HEK293 (cell line): ENCODE data around the gene RNF32.
A peak's percentile ranks its signal among the peaks of the same experiment; 100 is the strongest.

Experiments used
- CTCF ChIA-PET: fragments of 350-600 bp; formaldehyde crosslinking; extraction: SDS; loops from one replicate; lab custom pipeline; 2021; ENCODE audit warnings: antibody characterized with exemption; lab: Yijun Ruan, JAX
- POLR2A ChIA-PET: fragments of 300-600 bp; formaldehyde crosslinking; extraction: SDS; loops from one replicate; lab custom pipeline; 2020; ENCODE audit warnings: antibody characterized with exemption, inconsistent platforms; lab: Yijun Ruan, JAX
- H3K27ac ChIP-seq: fragments of 200-500 bp; sonication (Bioruptor generic); 2 replicates; pipeline ENCODE4 v1.5.1; 2014; ENCODE audit warnings: low read depth, low read length, control low read depth, inconsistent platforms; ENCODE audit errors: extremely low read depth
- H3K36me3 ChIP-seq, 2 experiments: fragments of 200-500 bp in 1 of 2; sonication (Bioruptor generic) in 1 of 2; 1 replicate in 1 of 2; 2 replicates in 1 of 2; pipeline ENCODE4 v1.5.1; 2014 to 2017; ENCODE audit warnings: inconsistent platforms in 2 of 2, low read length in 2 of 2; ENCODE audit not compliant: control insufficient read depth in 2 of 2, insufficient read depth in 1 of 2
- H3K4me1 ChIP-seq: fragments of 200-500 bp; sonication (Bioruptor generic); 2 replicates; pipeline ENCODE4 v1.5.1; 2014; ENCODE audit warnings: mild to moderate bottlenecking, low read length, inconsistent platforms; ENCODE audit not compliant: control insufficient read depth, insufficient read depth
- H3K4me3 ChIP-seq: 2 replicates; pipeline ENCODE4 v1.5.1; 2011; ENCODE audit warnings: low read depth, mild to moderate bottlenecking, control low read depth, low read length, moderate library complexity
- H3K9me3 ChIP-seq: fragments of 200-500 bp; sonication (Bioruptor generic); 2 replicates; pipeline ENCODE4 v1.5.1; 2014; ENCODE audit warnings: low read depth, low read length, inconsistent platforms; ENCODE audit not compliant: control insufficient read depth, insufficient read depth
- CTCF ChIP-seq: fragments of 450-650 bp; formaldehyde crosslinking; IDR thresholded peaks from 2 replicates; pipeline ENCODE4 v1.5.1; 2016; ENCODE audit warnings: missing biosample characterization, missing genetic modification characterization
- FEZF1 ChIP-seq: fragments of 450-650 bp; formaldehyde crosslinking; IDR thresholded peaks from 2 replicates; pipeline ENCODE4 v1.5.1; 2016; ENCODE audit warnings: missing biosample characterization, missing genetic modification characterization
- GLIS1 ChIP-seq: fragments of 450-650 bp; formaldehyde crosslinking; IDR thresholded peaks from 2 replicates; pipeline ENCODE4 v1.5.1; 2016; ENCODE audit warnings: missing biosample characterization, missing genetic modification characterization
- HIC1 ChIP-seq: fragments of 450-650 bp; formaldehyde crosslinking; IDR thresholded peaks from 2 replicates; pipeline ENCODE4 v1.5.1; 2016; ENCODE audit warnings: missing biosample characterization, missing genetic modification characterization
- KLF17 ChIP-seq: fragments of 450-650 bp; formaldehyde crosslinking; IDR thresholded peaks from 2 replicates; pipeline ENCODE4 v1.5.1; 2016; ENCODE audit warnings: missing biosample characterization, missing genetic modification characterization
- MYNN ChIP-seq: fragments of 450-650 bp; formaldehyde crosslinking; IDR thresholded peaks from 2 replicates; pipeline ENCODE4 v1.5.1; 2016; ENCODE audit warnings: missing biosample characterization, missing genetic modification characterization, borderline replicate concordance
- OVOL3 ChIP-seq: fragments of 450-650 bp; formaldehyde crosslinking; IDR thresholded peaks from 2 replicates; pipeline ENCODE4 v1.5.1; 2016; ENCODE audit warnings: missing biosample characterization, missing genetic modification characterization
- SALL2 ChIP-seq: fragments of 450-650 bp; formaldehyde crosslinking; IDR thresholded peaks from 2 replicates; pipeline ENCODE4 v1.5.0; 2017; ENCODE audit warnings: missing biosample characterization, mild to moderate bottlenecking, missing genetic modification characterization, borderline replicate concordance
- ZFHX2 ChIP-seq: fragments of 450-650 bp; formaldehyde crosslinking; conservative IDR thresholded peaks from 2 replicates; pipeline ENCODE4 v1.5.1; 2016; ENCODE audit warnings: missing biosample characterization, missing genetic modification characterization
- ZFP41 ChIP-seq: fragments of 450-650 bp; formaldehyde crosslinking; IDR thresholded peaks from 2 replicates; pipeline ENCODE4 v1.5.1; 2016; ENCODE audit warnings: missing biosample characterization, missing genetic modification characterization, borderline replicate concordance
- ZNF112 ChIP-seq: fragments of 450-650 bp; formaldehyde crosslinking; IDR thresholded peaks from 2 replicates; pipeline ENCODE4 v1.5.0; 2017; ENCODE audit warnings: missing biosample characterization, missing genetic modification characterization
- ZNF132 ChIP-seq: fragments of 450-650 bp; formaldehyde crosslinking; IDR thresholded peaks from 2 replicates; pipeline ENCODE4 v1.5.1; 2017; ENCODE audit warnings: missing biosample characterization, missing genetic modification characterization, borderline replicate concordance
- ZNF138 ChIP-seq: fragments of 450-650 bp; formaldehyde crosslinking; IDR thresholded peaks from 2 replicates; pipeline ENCODE4 v1.5.1; 2016; ENCODE audit warnings: missing biosample characterization, missing genetic modification characterization, borderline replicate concordance
- ZNF174 ChIP-seq: fragments of 450-650 bp; formaldehyde crosslinking; IDR thresholded peaks from 2 replicates; pipeline ENCODE4 v1.5.0; 2017; ENCODE audit warnings: missing biosample characterization, mild to moderate bottlenecking, missing genetic modification characterization
- ZNF18 ChIP-seq: fragments of 450-650 bp; formaldehyde crosslinking; IDR thresholded peaks from 2 replicates; pipeline ENCODE4 v1.5.1; 2016; ENCODE audit warnings: missing biosample characterization, missing genetic modification characterization
- ZNF184 ChIP-seq: fragments of 450-650 bp; IDR thresholded peaks from 2 replicates; pipeline ENCODE4 v1.5.1; 2018; ENCODE audit warnings: missing biosample characterization, mild to moderate bottlenecking, missing genetic modification characterization
- ZNF248 ChIP-seq: fragments of 450-650 bp; formaldehyde crosslinking; IDR thresholded peaks from 2 replicates; pipeline ENCODE4 v1.5.1; 2017; ENCODE audit warnings: missing biosample characterization, missing genetic modification characterization
- ZNF26 ChIP-seq: fragments of 450-650 bp; formaldehyde crosslinking; IDR thresholded peaks from 2 replicates; pipeline ENCODE4 v1.5.1; 2016; ENCODE audit warnings: missing biosample characterization, missing genetic modification characterization
- ZNF354C ChIP-seq: fragments of 450-650 bp; formaldehyde crosslinking; IDR thresholded peaks from 2 replicates; pipeline ENCODE4 v1.5.1; 2016; ENCODE audit warnings: missing biosample characterization, missing genetic modification characterization, low read depth, borderline replicate concordance
- ZNF423 ChIP-seq: fragments of 450-650 bp; formaldehyde crosslinking; IDR thresholded peaks from 2 replicates; pipeline ENCODE4 v1.5.1; 2016; ENCODE audit warnings: missing biosample characterization, missing genetic modification characterization
- ZNF433 ChIP-seq: fragments of 450-650 bp; formaldehyde crosslinking; IDR thresholded peaks from 2 replicates; pipeline ENCODE4 v1.5.1; 2016; ENCODE audit warnings: missing biosample characterization, missing genetic modification characterization, low read depth
- ZNF449 ChIP-seq: fragments of 450-650 bp; formaldehyde crosslinking; IDR thresholded peaks from 2 replicates; pipeline ENCODE4 v1.5.1; 2017; ENCODE audit warnings: missing biosample characterization, mild to moderate bottlenecking, missing genetic modification characterization, moderate library complexity
- ZNF501 ChIP-seq: fragments of 450-650 bp; formaldehyde crosslinking; IDR thresholded peaks from 2 replicates; pipeline ENCODE4 v1.5.1; 2016; ENCODE audit warnings: missing biosample characterization, missing genetic modification characterization
- ZNF660 ChIP-seq: fragments of 450-650 bp; IDR thresholded peaks from 2 replicates; pipeline ENCODE4 v1.5.1; 2018; ENCODE audit warnings: missing biosample characterization, mild to moderate bottlenecking, missing genetic modification characterization
- ZNF701 ChIP-seq: fragments of 450-650 bp; formaldehyde crosslinking; IDR thresholded peaks from 2 replicates; pipeline ENCODE4 v1.5.1; 2016; ENCODE audit warnings: missing biosample characterization, missing genetic modification characterization
- ZNF830 ChIP-seq: fragments of 450-650 bp; IDR thresholded peaks from 2 replicates; pipeline ENCODE4 v1.5.0; 2018; ENCODE audit warnings: missing biosample characterization, missing genetic modification characterization, low read depth, mild to moderate bottlenecking, moderate library complexity
- ZNF843 ChIP-seq: fragments of 450-650 bp; formaldehyde crosslinking; IDR thresholded peaks from 2 replicates; pipeline ENCODE4 v1.5.1; 2016; ENCODE audit warnings: missing biosample characterization, missing genetic modification characterization
- ZSCAN16 ChIP-seq: fragments of 450-650 bp; formaldehyde crosslinking; IDR thresholded peaks from 2 replicates; pipeline ENCODE4 v1.5.1; 2016; ENCODE audit warnings: missing biosample characterization, missing genetic modification characterization

RNF32 gene

GRCh38 chr7:156640257-156640948 is at the start of gene RNF32:
TSS of gene RNF32 (plus strand) at chr7:156640774. CDS start at chr7:156643878, 3,104 bp downstream.
- Histone ChIP-seq H3K9me3 (no peaks in the 10 kb centered on the region), H3K4me3 (peak within 1 kb of the TSS; percentile 76), H3K36me3 (no peaks in the 10 kb centered on the region), H3K27ac (peak within 1 kb of the TSS; percentile 47; the same call in 1 of the 2 replicates), H3K4me1 (no peaks in the 10 kb centered on the region)
- ChIA-PET CTCF (interaction anchor here (0.5 kb wide), 1 partner anchor 845 kb away, joined by 3 read pairs; no protein-coding TSS in a partner anchor), POLR2A (interaction anchor here (0.8 kb wide), 1 partner anchor 10 kb away, joined by 3 read pairs; no protein-coding TSS in a partner anchor)
- TF ChIP-seq ZNF18 (tag by site-specific recombination), result no peak
- 0 out of 2 replicates have a peak, but pooled peaks have one; percentile 10 for TF ChIP-seq HIC1
- TF ChIP-seq ZNF112 (tag by site-specific recombination), result no peak
- TF ChIP-seq OVOL3 (tag by site-specific recombination), result 0 out of 2 replicates have a peak, but pooled peaks have one; percentile 35
- TF ChIP-seq ZNF248 (tag by site-specific recombination), result no peak
- TF ChIP-seq ZNF701, result no peak
- TF ChIP-seq ZNF660 (tag by site-specific recombination), result no peak; the same call in 1 of the 2 replicates
- no peak for TF ChIP-seq CTCF (tag by site-specific recombination)
- TF ChIP-seq ZNF433 (tag by site-specific recombination), result no peak
- 0 out of 2 replicates have a peak, but pooled peaks have one; percentile 42 for TF ChIP-seq ZNF174 (tag by site-specific recombination)
- no peak for TF ChIP-seq ZSCAN16 (tag by site-specific recombination)
- TF ChIP-seq ZNF138 (tag by site-specific recombination), result no peak
- no peak for TF ChIP-seq ZNF26 (tag by site-specific recombination)
- TF ChIP-seq KLF17 (tag by site-specific recombination), result peak; percentile 81
- peak; percentile 87; the same call in 1 of the 2 replicates for TF ChIP-seq ZNF501
- 0 out of 2 replicates have a peak, but pooled peaks have one; percentile 23 for TF ChIP-seq ZNF423 (tag by site-specific recombination)
- TF ChIP-seq ZFP41 (tag by site-specific recombination), result no peak
- 0 out of 2 replicates have a peak, but pooled peaks have one; percentile 24 for TF ChIP-seq ZNF449
- TF ChIP-seq ZNF184 (tag by site-specific recombination), result no peak
- TF ChIP-seq ZNF354C (tag by site-specific recombination), result no peak
- TF ChIP-seq ZNF132 (tag by site-specific recombination), result no peak
- TF ChIP-seq GLIS1 (tag by site-specific recombination), result peak; percentile 63
- 0 out of 2 replicates have a peak, but pooled peaks have one; percentile 21 for TF ChIP-seq ZNF843 (tag by site-specific recombination)
- TF ChIP-seq ZNF830 (tag by site-specific recombination), result no peak
- TF ChIP-seq FEZF1, result no peak
- peak; percentile 68; the same call in 1 of the 2 replicates for TF ChIP-seq MYNN (tag by site-specific recombination)
- TF ChIP-seq ZFHX2 (tag by site-specific recombination), result peak; percentile 93
- no peak for TF ChIP-seq SALL2 (tag by site-specific recombination)
